ENCODE results near the gene EBF3. TPM values are rescaled to one million over a fixed set of nuclear protein-coding genes. Genes with fewer than 3 reads are reported as not detected.

EBF3 gene
- total and polyA plus RNA-seq, 2 experiments from 2014 or later = 0.27 to 0.49 TPM

DNA sequence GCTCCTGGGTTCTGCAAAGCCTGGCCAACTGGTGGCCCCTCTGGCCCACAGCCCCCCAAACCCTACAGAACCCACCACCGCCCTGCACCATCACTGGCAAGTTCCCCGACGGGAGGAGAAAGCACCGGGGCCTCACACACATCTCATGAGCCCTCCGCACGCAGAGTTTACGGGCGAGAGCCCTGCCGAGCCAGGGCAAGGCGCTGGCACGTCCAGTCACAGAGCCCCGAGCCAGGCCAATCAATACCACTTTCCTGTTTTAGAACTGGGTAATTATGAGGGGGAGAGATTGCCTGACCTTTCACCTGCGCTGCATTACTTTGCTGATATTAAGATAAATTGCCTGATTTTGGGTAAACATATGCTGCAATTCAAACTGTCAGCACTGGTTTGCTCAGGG, 113.3 kb downstream of the EBF3 start:
- no peak for ATAC-seq

DNA sequence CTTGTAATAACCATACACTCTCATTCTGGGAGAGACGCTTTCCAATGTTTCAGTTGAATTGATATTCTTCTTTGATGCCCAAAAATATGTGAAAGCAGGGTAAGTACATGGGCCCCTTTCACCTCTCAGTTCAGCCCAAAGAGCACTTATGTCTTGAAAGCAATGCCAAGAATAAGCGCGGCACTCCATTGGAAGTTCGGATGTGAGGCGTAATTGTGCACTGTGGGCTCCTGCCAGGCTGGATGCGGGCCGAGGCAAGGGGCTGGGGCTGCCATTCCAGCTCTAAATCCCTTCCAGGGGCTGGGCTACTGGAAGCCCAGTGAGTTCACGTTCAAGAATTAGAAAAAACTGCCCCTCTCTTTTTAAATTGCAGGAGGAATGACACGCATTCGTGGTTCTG, 113.8 kb downstream of the EBF3 start:
- H4K20me1 ChIP-seq (replicated peaks; ENCODE audit: insufficient read depth) = no peaks in the 10 kb centered on the region
- H3K36me3 ChIP-seq (ENCODE audit: insufficient read depth) = no peaks in the 10 kb centered on the region
- H3K9me2 ChIP-seq (ENCODE audit: insufficient read depth) = no peaks in the 10 kb centered on the region
- no peak overlapping the region for H3K27ac Mint-ChIP-seq
- H3K36me3 Mint-ChIP-seq (ENCODE audit: low read depth) = no peaks in the 10 kb centered on the region
- no peak overlapping the region for H3K4me3 ChIP-seq
- no peaks in the 10 kb centered on the region for H3F3A ChIP-seq (replicated peaks; ENCODE audit: low read depth)
- H2AFZ ChIP-seq = no peak overlapping the region
- no peak for DNase-seq (ENCODE audit: low spot score)
- H3K79me2 ChIP-seq (replicated peaks; ENCODE audit: insufficient read depth) = no peaks in the 10 kb centered on the region
- no peaks in the 10 kb centered on the region for H3K27me3 Mint-ChIP-seq (ENCODE audit: insufficient read depth, low read depth, poor library complexity)
- no peaks in the 10 kb centered on the region for H3K9me3 Mint-ChIP-seq
- H3K4me3 Mint-ChIP-seq = no peak overlapping the region
- peaks cover 32% of the 10 kb centered on the region for H3K4me1 Mint-ChIP-seq
- H3K27ac ChIP-seq (ENCODE audit: low read depth) = no peak overlapping the region
- no peaks in the 10 kb centered on the region for H3K27me3 ChIP-seq (ENCODE audit: insufficient read depth)
- no peak for ATAC-seq
- no peak overlapping the region for H3K4me2 ChIP-seq
- H3K4me1 ChIP-seq (ENCODE audit: insufficient read depth) = no peaks in the 10 kb centered on the region; the same call in 1 of the 2 replicates
- TF ChIP-seq, protein P1, sequence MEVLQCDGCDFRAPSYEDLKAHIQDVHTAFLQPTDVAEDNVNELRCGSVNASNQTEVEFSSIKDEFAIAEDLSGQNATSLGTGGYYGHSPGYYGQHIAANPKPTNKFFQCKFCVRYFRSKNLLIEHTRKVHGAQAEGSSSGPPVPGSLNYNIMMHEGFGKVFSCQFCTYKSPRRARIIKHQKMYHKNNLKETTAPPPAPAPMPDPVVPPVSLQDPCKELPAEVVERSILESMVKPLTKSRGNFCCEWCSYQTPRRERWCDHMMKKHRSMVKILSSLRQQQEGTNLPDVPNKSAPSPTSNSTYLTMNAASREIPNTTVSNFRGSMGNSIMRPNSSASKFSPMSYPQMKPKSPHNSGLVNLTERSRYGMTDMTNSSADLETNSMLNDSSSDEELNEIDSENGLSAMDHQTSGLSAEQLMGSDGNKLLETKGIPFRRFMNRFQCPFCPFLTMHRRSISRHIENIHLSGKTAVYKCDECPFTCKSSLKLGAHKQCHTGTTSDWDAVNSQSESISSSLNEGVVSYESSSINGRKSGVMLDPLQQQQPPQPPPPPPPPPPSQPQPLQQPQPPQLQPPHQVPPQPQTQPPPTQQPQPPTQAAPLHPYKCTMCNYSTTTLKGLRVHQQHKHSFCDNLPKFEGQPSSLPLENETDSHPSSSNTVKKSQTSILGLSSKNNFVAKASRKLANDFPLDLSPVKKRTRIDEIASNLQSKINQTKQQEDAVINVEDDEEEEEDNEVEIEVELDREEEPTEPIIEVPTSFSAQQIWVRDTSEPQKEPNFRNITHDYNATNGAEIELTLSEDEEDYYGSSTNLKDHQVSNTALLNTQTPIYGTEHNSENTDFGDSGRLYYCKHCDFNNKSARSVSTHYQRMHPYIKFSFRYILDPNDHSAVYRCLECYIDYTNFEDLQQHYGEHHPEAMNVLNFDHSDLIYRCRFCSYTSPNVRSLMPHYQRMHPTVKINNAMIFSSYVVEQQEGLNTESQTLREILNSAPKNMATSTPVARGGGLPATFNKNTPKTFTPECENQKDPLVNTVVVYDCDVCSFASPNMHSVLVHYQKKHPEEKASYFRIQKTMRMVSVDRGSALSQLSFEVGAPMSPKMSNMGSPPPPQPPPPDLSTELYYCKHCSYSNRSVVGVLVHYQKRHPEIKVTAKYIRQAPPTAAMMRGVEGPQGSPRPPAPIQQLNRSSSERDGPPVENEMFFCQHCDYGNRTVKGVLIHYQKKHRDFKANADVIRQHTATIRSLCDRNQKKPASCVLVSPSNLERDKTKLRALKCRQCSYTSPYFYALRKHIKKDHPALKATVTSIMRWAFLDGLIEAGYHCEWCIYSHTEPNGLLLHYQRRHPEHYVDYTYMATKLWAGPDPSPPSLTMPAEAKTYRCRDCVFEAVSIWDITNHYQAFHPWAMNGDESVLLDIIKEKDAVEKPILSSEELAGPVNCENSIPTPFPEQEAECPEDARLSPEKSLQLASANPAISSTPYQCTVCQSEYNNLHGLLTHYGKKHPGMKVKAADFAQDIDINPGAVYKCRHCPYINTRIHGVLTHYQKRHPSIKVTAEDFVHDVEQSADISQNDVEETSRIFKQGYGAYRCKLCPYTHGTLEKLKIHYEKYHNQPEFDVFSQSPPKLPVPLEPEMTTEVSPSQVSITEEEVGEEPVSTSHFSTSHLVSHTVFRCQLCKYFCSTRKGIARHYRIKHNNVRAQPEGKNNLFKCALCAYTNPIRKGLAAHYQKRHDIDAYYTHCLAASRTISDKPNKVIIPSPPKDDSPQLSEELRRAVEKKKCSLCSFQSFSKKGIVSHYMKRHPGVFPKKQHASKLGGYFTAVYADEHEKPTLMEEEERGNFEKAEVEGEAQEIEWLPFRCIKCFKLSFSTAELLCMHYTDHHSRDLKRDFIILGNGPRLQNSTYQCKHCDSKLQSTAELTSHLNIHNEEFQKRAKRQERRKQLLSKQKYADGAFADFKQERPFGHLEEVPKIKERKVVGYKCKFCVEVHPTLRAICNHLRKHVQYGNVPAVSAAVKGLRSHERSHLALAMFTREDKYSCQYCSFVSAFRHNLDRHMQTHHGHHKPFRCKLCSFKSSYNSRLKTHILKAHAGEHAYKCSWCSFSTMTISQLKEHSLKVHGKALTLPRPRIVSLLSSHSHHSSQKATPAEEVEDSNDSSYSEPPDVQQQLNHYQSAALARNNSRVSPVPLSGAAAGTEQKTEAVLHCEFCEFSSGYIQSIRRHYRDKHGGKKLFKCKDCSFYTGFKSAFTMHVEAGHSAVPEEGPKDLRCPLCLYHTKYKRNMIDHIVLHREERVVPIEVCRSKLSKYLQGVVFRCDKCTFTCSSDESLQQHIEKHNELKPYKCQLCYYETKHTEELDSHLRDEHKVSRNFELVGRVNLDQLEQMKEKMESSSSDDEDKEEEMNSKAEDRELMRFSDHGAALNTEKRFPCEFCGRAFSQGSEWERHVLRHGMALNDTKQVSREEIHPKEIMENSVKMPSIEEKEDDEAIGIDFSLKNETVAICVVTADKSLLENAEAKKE (CRISPR knock-in tag; IDR thresholded peaks at IDR 0.05) = no peak
- no peak for TF ChIP-seq CREB1 (CRISPR knock-in tag; IDR thresholded peaks at IDR 0.05; ENCODE audit: low read depth)
- no peak for TF ChIP-seq ZNF114 (CRISPR knock-in tag; IDR thresholded peaks at IDR 0.05)
- no peak for TF ChIP-seq ZNF331 (CRISPR knock-in tag; IDR thresholded peaks at IDR 0.05; ENCODE audit: low read depth)

More for the DNA sequence above, 113.3 kb downstream of the EBF3 start:
- Histone ChIP-seq H3K79me2 (replicated peaks; ENCODE audit: insufficient read depth) (no peaks in the 10 kb centered on the region), H2AFZ (no peak overlapping the region), H3K27me3 (ENCODE audit: insufficient read depth) (no peaks in the 10 kb centered on the region), H3K4me1 (ENCODE audit: insufficient read depth) (no peaks in the 10 kb centered on the region; the same call in 1 of the 2 replicates), H3K4me3 (no peak overlapping the region), H4K20me1 (replicated peaks; ENCODE audit: insufficient read depth) (no peaks in the 10 kb centered on the region), H3K27ac (ENCODE audit: low read depth) (no peak overlapping the region), H3K4me2 (no peak overlapping the region), H3F3A (replicated peaks; ENCODE audit: low read depth) (no peaks in the 10 kb centered on the region), H3K36me3 (ENCODE audit: insufficient read depth) (no peaks in the 10 kb centered on the region), H3K9me2 (ENCODE audit: insufficient read depth) (no peaks in the 10 kb centered on the region)
- Mint-ChIP-seq H3K9me3 (no peaks in the 10 kb centered on the region; the same call in 2 of the 3 replicates), H3K4me1 (peaks cover 29% of the 10 kb centered on the region), H3K27ac (no peak overlapping the region), H3K27me3 (ENCODE audit: insufficient read depth, low read depth, poor library complexity) (no peaks in the 10 kb centered on the region), H3K36me3 (ENCODE audit: low read depth) (no peaks in the 10 kb centered on the region), H3K4me3 (no peak overlapping the region)
- TF ChIP-seq, protein P2, sequence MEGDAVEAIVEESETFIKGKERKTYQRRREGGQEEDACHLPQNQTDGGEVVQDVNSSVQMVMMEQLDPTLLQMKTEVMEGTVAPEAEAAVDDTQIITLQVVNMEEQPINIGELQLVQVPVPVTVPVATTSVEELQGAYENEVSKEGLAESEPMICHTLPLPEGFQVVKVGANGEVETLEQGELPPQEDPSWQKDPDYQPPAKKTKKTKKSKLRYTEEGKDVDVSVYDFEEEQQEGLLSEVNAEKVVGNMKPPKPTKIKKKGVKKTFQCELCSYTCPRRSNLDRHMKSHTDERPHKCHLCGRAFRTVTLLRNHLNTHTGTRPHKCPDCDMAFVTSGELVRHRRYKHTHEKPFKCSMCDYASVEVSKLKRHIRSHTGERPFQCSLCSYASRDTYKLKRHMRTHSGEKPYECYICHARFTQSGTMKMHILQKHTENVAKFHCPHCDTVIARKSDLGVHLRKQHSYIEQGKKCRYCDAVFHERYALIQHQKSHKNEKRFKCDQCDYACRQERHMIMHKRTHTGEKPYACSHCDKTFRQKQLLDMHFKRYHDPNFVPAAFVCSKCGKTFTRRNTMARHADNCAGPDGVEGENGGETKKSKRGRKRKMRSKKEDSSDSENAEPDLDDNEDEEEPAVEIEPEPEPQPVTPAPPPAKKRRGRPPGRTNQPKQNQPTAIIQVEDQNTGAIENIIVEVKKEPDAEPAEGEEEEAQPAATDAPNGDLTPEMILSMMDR (conservative IDR thresholded peaks at IDR 0.05; ENCODE audit: low read depth in 2 of 2) = no peak
- TF ChIP-seq CREB1 (CRISPR knock-in tag; IDR thresholded peaks at IDR 0.05; ENCODE audit: low read depth) (no peak), STAT1 (IDR thresholded peaks at IDR 0.05; ENCODE audit: unreplicated experiment) (no peak), EZH2phosphoT487 (IDR thresholded peaks at IDR 0.05; ENCODE audit: unreplicated experiment) (no peak), JUNB (IDR thresholded peaks at IDR 0.05; ENCODE audit: unreplicated experiment) (no peak), NANOG (IDR thresholded peaks at IDR 0.05; ENCODE audit: borderline replicate concordance) (no peak)
- TF ChIP-seq, protein P3, sequence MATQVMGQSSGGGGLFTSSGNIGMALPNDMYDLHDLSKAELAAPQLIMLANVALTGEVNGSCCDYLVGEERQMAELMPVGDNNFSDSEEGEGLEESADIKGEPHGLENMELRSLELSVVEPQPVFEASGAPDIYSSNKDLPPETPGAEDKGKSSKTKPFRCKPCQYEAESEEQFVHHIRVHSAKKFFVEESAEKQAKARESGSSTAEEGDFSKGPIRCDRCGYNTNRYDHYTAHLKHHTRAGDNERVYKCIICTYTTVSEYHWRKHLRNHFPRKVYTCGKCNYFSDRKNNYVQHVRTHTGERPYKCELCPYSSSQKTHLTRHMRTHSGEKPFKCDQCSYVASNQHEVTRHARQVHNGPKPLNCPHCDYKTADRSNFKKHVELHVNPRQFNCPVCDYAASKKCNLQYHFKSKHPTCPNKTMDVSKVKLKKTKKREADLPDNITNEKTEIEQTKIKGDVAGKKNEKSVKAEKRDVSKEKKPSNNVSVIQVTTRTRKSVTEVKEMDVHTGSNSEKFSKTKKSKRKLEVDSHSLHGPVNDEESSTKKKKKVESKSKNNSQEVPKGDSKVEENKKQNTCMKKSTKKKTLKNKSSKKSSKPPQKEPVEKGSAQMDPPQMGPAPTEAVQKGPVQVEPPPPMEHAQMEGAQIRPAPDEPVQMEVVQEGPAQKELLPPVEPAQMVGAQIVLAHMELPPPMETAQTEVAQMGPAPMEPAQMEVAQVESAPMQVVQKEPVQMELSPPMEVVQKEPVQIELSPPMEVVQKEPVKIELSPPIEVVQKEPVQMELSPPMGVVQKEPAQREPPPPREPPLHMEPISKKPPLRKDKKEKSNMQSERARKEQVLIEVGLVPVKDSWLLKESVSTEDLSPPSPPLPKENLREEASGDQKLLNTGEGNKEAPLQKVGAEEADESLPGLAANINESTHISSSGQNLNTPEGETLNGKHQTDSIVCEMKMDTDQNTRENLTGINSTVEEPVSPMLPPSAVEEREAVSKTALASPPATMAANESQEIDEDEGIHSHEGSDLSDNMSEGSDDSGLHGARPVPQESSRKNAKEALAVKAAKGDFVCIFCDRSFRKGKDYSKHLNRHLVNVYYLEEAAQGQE (IDR thresholded peaks at IDR 0.05; ENCODE audit: unreplicated experiment) = no peak
- DNase-seq (ENCODE audit: low spot score) = no peak
